GM12878 (cell line): ENCODE measurements around the gene RAB25. TPM values are rescaled to one million over a fixed set of nuclear protein-coding genes. Genes with fewer than 3 reads are reported as not detected.

Experiments
- ATAC-seq: fragments of 200-7000 bp; cut with Tn5 transposase; 3 replicates; pipeline ENCODE4 v1.9.1; 2020; ENCODE audit warnings: mild to moderate bottlenecking, moderate library complexity
- BruUV-seq: library from RNA; stranded (reverse); fragments of 400-500 nt; replicated peaks from 2 replicates; lab custom pipeline; 2021; lab: Mats Ljungman, UMichigan
- CTCF ChIA-PET: fragments of 300-600 bp; sonication (Branson Sonifier 250); formaldehyde crosslinking; extraction: SDS; loops from one replicate; lab custom pipeline; 2021; ENCODE audit warnings: inconsistent platforms; lab: Yijun Ruan, JAX
- POLR2A ChIA-PET: fragments of 350-600 bp; formaldehyde crosslinking; extraction: SDS; loops from one replicate; lab custom pipeline; 2021; ENCODE audit warnings: inconsistent platforms; lab: Charles Lee
- RAD21 ChIA-PET: fragments of 300-600 bp; sonication (Branson Sonifier 250); formaldehyde crosslinking; loops from one replicate; lab custom pipeline; 2023; ENCODE audit warnings: antibody characterized with exemption; ENCODE audit not compliant: unreplicated experiment; lab: Charles Lee
- SMC1A ChIA-PET: fragments of 300-600 bp; sonication (Branson Sonifier 250); formaldehyde crosslinking; loops from one replicate; lab custom pipeline; 2023; ENCODE audit not compliant: unreplicated experiment, uncharacterized antibody; lab: Charles Lee
- DNase-seq: peaks from one replicate; pipeline ENCODE4 v3.0.0-alpha.2; 2011; ENCODE audit warnings: low read depth, low spot score
- FAIRE-seq: peaks from 3 replicates; lab custom pipeline; 2011; peaks lifted over from hg19 to GRCh38; lab: Jason Lieb, UNC
- H2AFZ ChIP-seq: 2 replicates; pipeline ENCODE4 v1.6.0; 2011; ENCODE audit warnings: low read depth, low read length, control low read depth; ENCODE audit not compliant: control insufficient read depth
- H3K27ac ChIP-seq: 2 replicates; pipeline ENCODE4 v1.5.1; 2011; ENCODE audit warnings: control low read depth; ENCODE audit not compliant: control insufficient read depth, insufficient read depth
- H3K27me3 ChIP-seq, 2 experiments: replicated peaks in 1 of 2; 2 replicates each; pipeline versions ENCODE4 v1.6.0 to v1.6.1; 2011; ENCODE audit warnings: low read length in 1 of 2; ENCODE audit not compliant: control insufficient read depth in 2 of 2, insufficient read depth in 2 of 2
- H3K36me3 ChIP-seq, 2 experiments: 2 replicates each; pipeline ENCODE4 v1.5.1; 2011; ENCODE audit warnings: low read length in 1 of 2; ENCODE audit not compliant: control insufficient read depth in 2 of 2, insufficient read depth in 2 of 2
- H3K4me1 ChIP-seq: 2 replicates; pipeline ENCODE4 v1.6.1; 2011; ENCODE audit warnings: mild to moderate bottlenecking, low read length, moderate library complexity, mixed read lengths; ENCODE audit not compliant: control insufficient read depth, insufficient read depth
- H3K4me2 ChIP-seq: 2 replicates; pipeline ENCODE4 v1.6.0; 2011; ENCODE audit warnings: control low read depth; ENCODE audit not compliant: control insufficient read depth, insufficient read depth
- H3K4me3 ChIP-seq: fragments of 200-600 bp; sonication (generic); 2 replicates; pipeline ENCODE4 v1.5.1; 2016
- H3K79me2 ChIP-seq: 2 replicates; pipeline ENCODE4 v1.6.0; 2011; ENCODE audit warnings: low read length; ENCODE audit not compliant: control insufficient read depth, insufficient read depth
- H3K9ac ChIP-seq: 2 replicates; pipeline ENCODE4 v1.8.0; 2011; ENCODE audit warnings: low read length, control low read depth, mixed read lengths; ENCODE audit not compliant: control insufficient read depth, insufficient read depth
- H3K9me3 ChIP-seq: replicated peaks from 3 replicates; pipeline ENCODE4 v1.5.1; 2011; ENCODE audit warnings: mild to moderate bottlenecking, low read length; ENCODE audit not compliant: control insufficient read depth, insufficient read depth
- H4K20me1 ChIP-seq: 2 replicates; pipeline ENCODE4 v1.6.0; 2011; ENCODE audit not compliant: control insufficient read depth, insufficient read depth
- EGR1 ChIP-seq, 2 experiments: IDR thresholded peaks; 1 replicate in 1 of 2; 2 replicates in 1 of 2; pipeline ENCODE4 v1.6.1; 2011 to 2012; ENCODE audit warnings: low read depth in 2 of 2, low read length in 2 of 2, borderline replicate concordance in 1 of 2, mild to moderate bottlenecking in 1 of 2, moderate library complexity in 1 of 2
- MEF2B ChIP-seq: fragments of 450-650 bp; IDR thresholded peaks from 2 replicates; pipeline ENCODE4 v1.6.1; 2018; ENCODE audit warnings: mild to moderate bottlenecking, moderate library complexity; ENCODE audit not compliant: partially characterized antibody, poor library complexity, severe bottlenecking
- NFYA ChIP-seq: IDR thresholded peaks from 2 replicates; pipeline ENCODE4 v1.6.1; 2011; ENCODE audit warnings: low read depth, mild to moderate bottlenecking, low read length, improper control_type of control experiment, borderline replicate concordance
- PBX3 ChIP-seq: IDR thresholded peaks from 2 replicates; pipeline ENCODE4 v1.6.1; 2011; ENCODE audit warnings: mild to moderate bottlenecking, low read depth, low read length, moderate library complexity; ENCODE audit not compliant: insufficient replicate concordance
- RAD21 ChIP-seq: IDR thresholded peaks from 2 replicates; pipeline ENCODE4 v1.6.1; 2011; ENCODE audit warnings: mild to moderate bottlenecking, low read depth, low read length, moderate library complexity; ENCODE audit not compliant: insufficient read depth
- SIX5 ChIP-seq: IDR thresholded peaks from 2 replicates; pipeline ENCODE4 v1.6.1; 2011; ENCODE audit warnings: mild to moderate bottlenecking, low read depth, low read length, moderate library complexity; ENCODE audit not compliant: severe bottlenecking
- ZNF207 ChIP-seq: fragments of 450-650 bp; IDR thresholded peaks from 2 replicates; pipeline ENCODE4 v1.6.1; 2014; ENCODE audit warnings: antibody characterized with exemption, mild to moderate bottlenecking, borderline replicate concordance
- WGBS: methylation state at CpG from one replicate; pipeline ENCODE4 v1.1.6; 2016; ENCODE audit warnings: low lambda C conversion rate; ENCODE audit not compliant: insufficient replicate concordance, insufficient coverage; ENCODE audit errors: missing lambda C conversion rate; 5-methylcytosine and 5-hydroxymethylcytosine counted together
- in situ Hi-C: fragments of 300-500 bp; cut with MboI; formaldehyde crosslinking; loops from 9 replicates; pipeline ENCODE4 v1.14.3; 2018; ENCODE audit warnings: mixed read lengths
- intact Hi-C: fragments of 100-400 bp; cut with micrococcal nuclease; formaldehyde crosslinking; loops from one replicate; pipeline ENCODE4 v1.14.2; 2022; ENCODE audit not compliant: unreplicated experiment
- polyA plus RNA-seq, 11 experiments: library from polyadenylated mRNA; depleted of rRNA in 4 of 11; unstranded in 6 of 11; stranded (reverse) in 5 of 11; fragments of >200 nt; fragmentation: Nextera tagmentation in 4 of 11; fragmentation: Illumina TruSeq in 1 of 11; extraction: Ambion mirVana in 4 of 11; extraction: Trizol in 1 of 11; gene quantifications; 1 replicate in 1 of 11; 2 replicates in 10 of 11; pipeline versions ENCODE4 v1.2.1 to v1.2.3, GENCODE V29; 2011 to 2016; ENCODE audit warnings: inconsistent platforms in 2 of 11, missing spikeins in 2 of 11, low read depth in 1 of 11
- total RNA-seq, 4 experiments: library from RNA; depleted of rRNA in 3 of 4; stranded (reverse); fragments of >200 nt in 3 of 4; fragmentation: Illumina TruSeq in 1 of 4; extraction: Trizol in 1 of 4; gene quantifications; 2 replicates each; pipeline versions ENCODE4 v1.2.1 to v1.2.3, GENCODE V29; 2013 to 2021
- TF ChIP-seq, protein P1 (sequence below): fragments of 450-650 bp; formaldehyde crosslinking; IDR thresholded peaks from 2 replicates; pipeline ENCODE4 v1.5.0; 2022; ENCODE audit warnings: mild to moderate bottlenecking, missing genetic modification characterization

Gene RAB25
- total and polyA plus RNA-seq, 10 of the 15 experiments (the other 5 are each of a cell fraction or from before 2014, with no cell fraction given) = 0.16 to 0.36 (median 0.22) TPM; not detected in 7

GRCh38 chr1:156064615-156065014 is 3.7 kb downstream of the RAB25 start:
- Histone ChIP-seq H3K27ac (no peak overlapping the region), H3K27me3 (no peaks in the 10 kb centered on the region), H3K4me1 (no peaks in the 10 kb centered on the region), H4K20me1 (no peaks in the 10 kb centered on the region), H3K36me3 (no peaks in the 10 kb centered on the region), H3K4me2 (no peak overlapping the region), H2AFZ (no peak overlapping the region), H3K9me3 (no peaks in the 10 kb centered on the region), H3K79me2 (no peaks in the 10 kb centered on the region)
- ChIA-PET CTCF (interaction anchor here (0.6 to 6.4 kb wide), 17 partner anchors 8 to 335 kb away, joined by 3 to 102 read pairs (median 14); partner anchors contain the start of genes GON4L, KHDC4 and SSR2), POLR2A (interaction anchor here (0.6 to 2.2 kb wide), 10 partner anchors 13 to 469 kb away, joined by 3 to 8 read pairs (median 4); partner anchors contain the start of gene KHDC4), RAD21 (interaction anchor here (0.7 to 5.1 kb wide), 13 partner anchors 32 to 130 kb away, joined by 3 to 68 read pairs (median 6); partner anchors contain the start of genes ARHGEF2 and KHDC4), SMC1A (interaction anchor here (0.9 to 5.4 kb wide), 15 partner anchors 11 to 231 kb away, joined by 3 to 69 read pairs (median 4); partner anchors contain the start of genes KHDC4, RXFP4 and SSR2)
- 12% methylated on average over 2 of the region's 2 CpGs for WGBS
- BruUV-seq = no TSS peak
- in situ Hi-C loops (loop anchor here (5.0 kb wide), 1 partner anchor 132 kb away; the partner anchor contains the start of gene KHDC4), intact Hi-C loops (no loop called here)
- TF ChIP-seq, protein P1, sequence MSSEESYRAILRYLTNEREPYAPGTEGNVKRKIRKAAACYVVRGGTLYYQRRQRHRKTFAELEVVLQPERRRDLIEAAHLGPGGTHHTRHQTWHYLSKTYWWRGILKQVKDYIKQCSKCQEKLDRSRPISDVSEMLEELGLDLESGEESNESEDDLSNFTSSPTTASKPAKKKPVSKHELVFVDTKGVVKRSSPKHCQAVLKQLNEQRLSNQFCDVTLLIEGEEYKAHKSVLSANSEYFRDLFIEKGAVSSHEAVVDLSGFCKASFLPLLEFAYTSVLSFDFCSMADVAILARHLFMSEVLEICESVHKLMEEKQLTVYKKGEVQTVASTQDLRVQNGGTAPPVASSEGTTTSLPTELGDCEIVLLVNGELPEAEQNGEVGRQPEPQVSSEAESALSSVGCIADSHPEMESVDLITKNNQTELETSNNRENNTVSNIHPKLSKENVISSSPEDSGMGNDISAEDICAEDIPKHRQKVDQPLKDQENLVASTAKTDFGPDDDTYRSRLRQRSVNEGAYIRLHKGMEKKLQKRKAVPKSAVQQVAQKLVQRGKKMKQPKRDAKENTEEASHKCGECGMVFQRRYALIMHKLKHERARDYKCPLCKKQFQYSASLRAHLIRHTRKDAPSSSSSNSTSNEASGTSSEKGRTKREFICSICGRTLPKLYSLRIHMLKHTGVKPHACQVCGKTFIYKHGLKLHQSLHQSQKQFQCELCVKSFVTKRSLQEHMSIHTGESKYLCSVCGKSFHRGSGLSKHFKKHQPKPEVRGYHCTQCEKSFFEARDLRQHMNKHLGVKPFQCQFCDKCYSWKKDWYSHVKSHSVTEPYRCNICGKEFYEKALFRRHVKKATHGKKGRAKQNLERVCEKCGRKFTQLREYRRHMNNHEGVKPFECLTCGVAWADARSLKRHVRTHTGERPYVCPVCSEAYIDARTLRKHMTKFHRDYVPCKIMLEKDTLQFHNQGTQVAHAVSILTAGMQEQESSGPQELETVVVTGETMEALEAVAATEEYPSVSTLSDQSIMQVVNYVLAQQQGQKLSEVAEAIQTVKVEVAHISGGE (CRISPR knock-in tag) = no peak
- TF ChIP-seq EGR1 (IDR thresholded peaks at IDR 0.05; ENCODE audit: borderline replicate concordance in 1 of 2, low read depth in 2 of 2, low read length in 2 of 2) (no peak), SIX5 (no peak), NFYA (no peak), ZNF207 (no peak), MEF2B (no peak), PBX3 (no peak), RAD21 (no peak)
- TF ChIP-seq, all 136 proteins: peak for 0
- FAIRE-seq (no peak), ATAC-seq (no peak), DNase-seq (no peak)
- Histone ChIP-seq H3K4me3 (no peak overlapping the region), H3K9ac (no peak overlapping the region)
